Measurements from ENCODE around the gene TAOK2.
"Not testable (repeated sequence)": the region's sequence is repeated elsewhere in the genome, so short reads cannot be mapped to it uniquely, and the experiment has no call there.

TAOK2 gene

GRCh38 chr16:30026449-30026848 lies 52.8 kb downstream of the TAOK2 start:
- no peak overlapping the region for H3K4me3 ChIP-seq (ENCODE audit: low read depth, low read length)
- H3K9ac ChIP-seq (ENCODE audit: low read depth, low read length): no peak overlapping the region
- peaks cover 1% of the 10 kb centered on the region for H3K27me3 ChIP-seq (ENCODE audit: control insufficient read depth, insufficient read depth, low read length)
- no peaks in the 10 kb centered on the region for H3K9me3 ChIP-seq (ENCODE audit: control insufficient read depth, insufficient read depth, low read length)
- peaks cover 2% of the 10 kb centered on the region for H3K4me1 ChIP-seq (ENCODE audit: control insufficient read depth, insufficient read depth, low read length)
- H3K36me3 ChIP-seq (ENCODE audit: control insufficient read depth, insufficient read depth, low read length): peaks cover 11% of the 10 kb centered on the region

DNA sequence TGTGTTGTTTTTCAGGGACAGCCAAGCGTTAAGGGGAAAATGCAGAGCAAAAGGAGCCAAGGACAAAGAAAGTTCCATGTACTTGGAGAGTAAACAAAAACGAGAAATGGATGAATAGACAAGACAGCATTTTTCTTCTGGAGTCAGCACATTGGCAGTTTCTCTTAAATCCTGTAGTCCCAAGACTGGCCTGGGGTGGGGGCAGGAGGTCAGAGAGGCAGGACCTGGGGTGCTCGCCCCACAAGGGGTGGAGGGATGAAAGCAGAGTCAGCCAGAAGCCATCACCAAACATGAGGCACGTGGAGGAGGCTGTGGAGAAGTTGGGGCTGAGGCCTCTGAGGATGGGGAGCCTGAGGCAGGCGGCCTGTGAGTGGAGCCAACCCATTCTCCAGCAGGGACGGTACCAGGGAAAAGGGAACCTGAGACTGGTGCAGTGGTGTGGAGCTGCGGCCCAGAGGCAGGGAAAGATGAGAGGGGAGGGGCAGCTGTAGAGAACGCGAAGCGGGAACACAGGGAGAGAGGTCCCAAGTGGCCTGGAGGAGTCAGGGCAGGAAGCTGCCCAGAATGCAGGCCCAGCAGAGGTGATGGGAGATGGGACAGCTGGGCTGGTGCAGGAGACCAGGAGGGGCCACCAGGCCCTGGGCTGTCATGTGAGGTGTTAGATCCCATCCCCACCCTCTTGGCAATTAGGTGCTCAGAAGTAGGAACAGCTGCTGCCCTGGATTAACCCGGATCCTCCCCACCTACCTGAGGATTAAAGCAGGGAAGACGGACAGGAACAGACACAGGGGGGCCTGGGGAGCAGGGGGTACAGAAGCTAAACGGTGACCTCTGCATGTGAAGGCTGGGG lies 54.1 kb downstream of the TAOK2 start:
- H3K4me1 ChIP-seq (ENCODE audit: control insufficient read depth, insufficient read depth, low read length): peaks cover 7% of the 10 kb centered on the region
- H3K36me3 ChIP-seq (ENCODE audit: control insufficient read depth, insufficient read depth, low read length): peaks cover 11% of the 10 kb centered on the region
- no peaks in the 10 kb centered on the region for H3K9me3 ChIP-seq (ENCODE audit: control insufficient read depth, insufficient read depth, low read length)
- H3K4me3 ChIP-seq (ENCODE audit: low read depth, low read length): no peak overlapping the region
- H3K9ac ChIP-seq (ENCODE audit: low read depth, low read length): no peak overlapping the region
- H3K27me3 ChIP-seq (ENCODE audit: control insufficient read depth, insufficient read depth, low read length): peaks cover 2% of the 10 kb centered on the region

DNA sequence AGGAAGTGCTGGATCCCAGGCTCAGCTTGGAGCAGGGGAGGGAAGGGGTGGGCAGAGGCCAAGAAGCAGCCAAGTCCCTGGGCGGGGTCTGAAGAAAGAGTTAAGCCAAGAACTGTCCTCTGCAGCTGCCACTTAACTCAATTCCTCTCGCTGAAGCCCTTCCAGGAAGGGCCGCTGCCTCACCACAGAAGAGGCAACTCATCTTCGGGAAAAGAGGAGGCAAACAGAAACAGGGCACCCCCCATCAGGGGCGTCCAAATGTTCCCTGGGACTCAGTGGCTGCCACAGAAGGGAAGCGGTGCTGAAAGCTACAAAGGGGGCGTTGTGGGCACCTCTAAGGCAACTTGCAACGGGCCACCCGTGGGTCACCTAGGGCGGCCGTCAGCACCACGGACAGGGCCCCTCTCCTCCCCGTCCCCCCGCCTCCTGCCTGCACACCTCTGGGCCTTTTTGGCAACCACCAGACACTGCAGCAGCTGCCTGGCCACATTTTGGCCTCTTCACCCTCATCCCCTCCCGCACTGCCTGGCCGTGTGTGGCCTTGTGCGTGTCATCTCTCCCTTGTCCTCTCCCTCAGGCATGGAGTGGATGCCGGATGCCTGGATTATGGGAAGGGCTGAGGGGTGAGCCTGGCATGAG lies 54.9 kb downstream of the TAOK2 start:
- Histone ChIP-seq H3K4me3 (ENCODE audit: low read depth, low read length) (no peak overlapping the region), H3K27me3 (ENCODE audit: control insufficient read depth, insufficient read depth, low read length) (peaks cover 5% of the 10 kb centered on the region), H3K9me3 (ENCODE audit: control insufficient read depth, insufficient read depth, low read length) (no peaks in the 10 kb centered on the region), H3K9ac (ENCODE audit: low read depth, low read length) (no peak overlapping the region), H3K4me1 (ENCODE audit: control insufficient read depth, insufficient read depth, low read length) (peaks cover 7% of the 10 kb centered on the region), H3K36me3 (ENCODE audit: control insufficient read depth, insufficient read depth, low read length) (peaks cover 11% of the 10 kb centered on the region)

DNA sequence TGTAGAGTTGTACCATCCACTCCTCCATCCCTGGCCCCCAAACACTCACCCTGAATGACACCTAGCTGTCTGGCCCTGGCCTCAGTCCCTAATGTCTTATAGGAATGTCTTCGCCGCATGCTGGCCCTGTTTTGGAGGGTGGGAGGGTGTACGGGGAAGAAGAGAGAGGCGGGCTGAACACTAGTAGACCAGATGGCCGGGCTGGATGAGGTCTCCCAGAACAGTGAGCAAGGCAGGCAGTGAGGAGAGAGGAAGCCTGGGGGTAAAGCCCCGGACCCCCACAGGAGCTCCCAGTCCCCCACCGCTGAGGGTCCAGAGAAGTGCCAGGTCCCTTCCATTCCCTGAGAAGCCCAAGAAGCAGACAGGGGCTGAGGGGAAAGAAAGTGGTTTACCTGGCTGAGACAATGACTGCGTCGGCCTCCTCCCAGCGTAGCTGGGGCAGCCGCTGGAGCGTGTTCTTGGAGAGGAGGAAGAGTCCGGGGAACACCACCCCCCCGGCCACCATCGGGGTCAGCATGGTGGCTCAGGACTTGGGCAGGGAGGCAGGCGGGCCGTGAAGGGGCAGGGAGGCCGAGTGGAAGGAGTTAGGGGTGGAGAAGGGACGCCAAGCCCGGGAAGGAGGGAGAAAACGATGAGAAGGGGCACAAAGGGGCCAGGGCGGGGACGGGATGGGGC lies 56.5 kb downstream of the TAOK2 start:
- Histone ChIP-seq H3K36me3 (ENCODE audit: control insufficient read depth, insufficient read depth, low read length) (peaks cover 11% of the 10 kb centered on the region), H3K4me1 (ENCODE audit: control insufficient read depth, insufficient read depth, low read length) (peaks cover 7% of the 10 kb centered on the region), H3K27me3 (ENCODE audit: control insufficient read depth, insufficient read depth, low read length) (peaks cover 11% of the 10 kb centered on the region), H3K9ac (ENCODE audit: low read depth, low read length) (no peak overlapping the region), H3K4me3 (ENCODE audit: low read depth, low read length) (peak overlapping the region; percentile 56), H3K9me3 (ENCODE audit: control insufficient read depth, insufficient read depth, low read length) (no peaks in the 10 kb centered on the region)

GRCh38 chr16:30030841-30031413 lies 57.3 kb downstream of the TAOK2 start, which contains the start of gene TLCD3B:
Gene TLCD3B, minus strand, starts transcription at chr16:30031271. Its CDS starts 744 bp downstream, at chr16:30030527.
- Histone ChIP-seq H3K9me3 (ENCODE audit: control insufficient read depth, insufficient read depth, low read length) (no peaks in the 10 kb centered on the region), H3K4me1 (ENCODE audit: control insufficient read depth, insufficient read depth, low read length) (peaks cover 7% of the 10 kb centered on the region), H3K27me3 (ENCODE audit: control insufficient read depth, insufficient read depth, low read length) (peaks cover 12% of the 10 kb centered on the region), H3K36me3 (ENCODE audit: control insufficient read depth, insufficient read depth, low read length) (peaks cover 5% of the 10 kb centered on the region), H3K4me3 (ENCODE audit: low read depth, low read length) (peak within 1 kb of the TSS; percentile 56), H3K9ac (ENCODE audit: low read depth, low read length) (no peak within 1 kb of the TSS)

DNA sequence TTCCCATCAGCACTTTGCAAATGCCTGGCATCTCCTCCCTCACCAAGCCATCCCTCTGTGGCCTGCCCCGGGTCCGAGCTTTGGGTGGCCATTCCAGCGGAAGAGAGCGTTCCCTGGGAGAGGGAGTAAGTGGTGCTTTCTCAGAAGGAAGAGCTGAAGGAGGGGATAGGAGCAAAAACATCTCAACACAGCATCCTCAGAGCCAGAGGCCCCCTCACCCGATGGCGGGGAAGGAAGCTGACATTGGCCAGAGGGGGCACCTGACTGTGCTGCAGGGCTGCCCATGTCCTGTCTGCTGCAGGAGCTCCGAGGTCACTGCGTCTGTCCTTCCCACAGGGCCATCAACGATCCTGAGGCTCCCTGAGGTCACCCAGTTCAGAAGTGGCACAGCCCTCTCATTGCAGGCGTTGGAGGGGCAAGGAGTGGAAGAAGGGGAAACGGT lies 57.8 kb downstream of the TAOK2 start:
- H3K4me3 ChIP-seq (ENCODE audit: low read depth, low read length): peak overlapping the region; percentile 49

GRCh38 chr16:30032083-30032819 lies 58.6 kb downstream of the TAOK2 start:
- Histone ChIP-seq H3K4me1 (ENCODE audit: control insufficient read depth, insufficient read depth, low read length) (peaks cover 7% of the 10 kb centered on the region), H3K27me3 (ENCODE audit: control insufficient read depth, insufficient read depth, low read length) (peaks cover 12% of the 10 kb centered on the region), H3K9ac (ENCODE audit: low read depth, low read length) (no peak overlapping the region), H3K36me3 (ENCODE audit: control insufficient read depth, insufficient read depth, low read length) (no peaks in the 10 kb centered on the region), H3K4me3 (ENCODE audit: low read depth, low read length) (peak overlapping the region; percentile 49), H3K9me3 (ENCODE audit: control insufficient read depth, insufficient read depth, low read length) (no peaks in the 10 kb centered on the region)

More for the DNA sequence above, 57.8 kb downstream of the TAOK2 start:
- Histone ChIP-seq H3K9me3 (ENCODE audit: control insufficient read depth, insufficient read depth, low read length) (no peaks in the 10 kb centered on the region), H3K4me1 (ENCODE audit: control insufficient read depth, insufficient read depth, low read length) (peaks cover 7% of the 10 kb centered on the region), H3K9ac (ENCODE audit: low read depth, low read length) (no peak overlapping the region), H3K27me3 (ENCODE audit: control insufficient read depth, insufficient read depth, low read length) (peaks cover 12% of the 10 kb centered on the region), H3K36me3 (ENCODE audit: control insufficient read depth, insufficient read depth, low read length) (peaks cover 3% of the 10 kb centered on the region)

DNA sequence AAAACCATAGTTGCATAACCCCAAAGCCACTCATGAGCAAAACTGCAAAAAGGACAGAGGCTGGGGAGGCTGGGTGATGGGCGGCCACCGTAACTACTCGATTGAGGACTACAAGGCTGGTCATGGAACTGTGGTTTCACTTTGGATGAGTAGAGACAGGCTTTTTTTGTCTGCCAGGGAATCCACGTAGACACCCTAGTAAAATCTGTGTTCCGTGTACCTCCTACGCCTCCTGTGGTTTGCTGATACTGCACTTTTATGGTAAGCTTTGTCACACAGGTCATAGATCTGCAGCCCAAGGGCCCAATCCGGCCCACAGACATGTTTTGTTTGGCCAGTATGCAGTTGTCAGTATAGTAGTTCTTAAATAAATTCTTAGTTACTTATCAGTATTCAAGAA lies 59.6 kb downstream of the TAOK2 start:
- Histone ChIP-seq H3K27me3 (ENCODE audit: control insufficient read depth, insufficient read depth, low read length) (peaks cover 12% of the 10 kb centered on the region), H3K9me3 (ENCODE audit: control insufficient read depth, insufficient read depth, low read length) (no peaks in the 10 kb centered on the region), H3K4me3 (ENCODE audit: low read depth, low read length) (no peak overlapping the region), H3K4me1 (ENCODE audit: control insufficient read depth, insufficient read depth, low read length) (peaks cover 7% of the 10 kb centered on the region), H3K9ac (ENCODE audit: low read depth, low read length) (no peak overlapping the region), H3K36me3 (ENCODE audit: control insufficient read depth, insufficient read depth, low read length) (no peaks in the 10 kb centered on the region)

DNA sequence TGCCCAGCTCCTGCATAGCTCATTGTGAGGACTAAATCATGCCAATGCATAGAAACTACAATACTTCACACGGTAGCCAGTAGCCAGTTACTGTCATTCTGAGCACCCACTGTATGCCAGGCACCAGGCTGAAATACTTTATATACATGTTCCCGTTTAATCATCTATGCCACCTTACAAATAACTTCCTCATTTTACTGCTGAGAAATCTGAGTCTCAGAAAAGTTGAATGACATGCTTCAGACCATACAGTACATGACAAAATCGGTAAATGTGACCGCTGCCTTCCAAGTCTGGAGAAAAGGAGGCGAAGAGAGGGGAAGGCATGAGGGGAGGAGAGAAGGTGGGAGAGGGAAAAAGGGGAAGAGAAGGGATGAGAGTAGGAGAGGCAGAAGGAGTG lies 66.6 kb downstream of the TAOK2 start:
- Histone ChIP-seq H3K36me3 (ENCODE audit: control insufficient read depth, insufficient read depth, low read length) (no peaks in the 10 kb centered on the region), H3K4me1 (ENCODE audit: control insufficient read depth, insufficient read depth, low read length) (no peaks in the 10 kb centered on the region), H3K27me3 (ENCODE audit: control insufficient read depth, insufficient read depth, low read length) (peaks cover 2% of the 10 kb centered on the region)

DNA sequence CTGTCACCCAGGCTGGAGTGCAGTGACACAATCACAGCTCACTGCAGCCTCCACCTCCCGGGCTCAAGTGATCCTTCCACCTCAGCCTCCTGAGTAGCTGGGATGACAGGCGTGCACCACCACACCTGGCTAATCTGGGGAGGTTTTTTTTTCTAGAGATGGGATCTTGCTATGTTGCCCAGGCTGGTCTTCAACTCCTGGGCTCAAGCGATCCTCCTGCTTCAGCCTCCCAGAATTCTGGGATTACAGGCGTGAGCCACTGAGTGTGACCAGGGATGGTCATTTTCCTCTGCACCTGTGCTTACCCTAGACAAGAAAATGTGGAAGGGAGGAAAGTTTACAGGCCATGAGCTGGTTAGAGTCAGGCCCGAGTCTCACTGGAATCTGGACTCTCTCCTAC lies 67.0 kb downstream of the TAOK2 start:
- not testable (repeated sequence) for H3K9ac ChIP-seq (ENCODE audit: low read depth, low read length); H3K27me3 ChIP-seq (ENCODE audit: control insufficient read depth, insufficient read depth, low read length); H3K4me3 ChIP-seq (ENCODE audit: low read depth, low read length); H3K9me3 ChIP-seq (ENCODE audit: control insufficient read depth, insufficient read depth, low read length); H3K36me3 ChIP-seq (ENCODE audit: control insufficient read depth, insufficient read depth, low read length); H3K4me1 ChIP-seq (ENCODE audit: control insufficient read depth, insufficient read depth, low read length)

More for the DNA sequence above, 66.6 kb downstream of the TAOK2 start:
- H3K9me3 ChIP-seq (ENCODE audit: control insufficient read depth, insufficient read depth, low read length): no peaks in the 10 kb centered on the region
- H3K4me3 ChIP-seq (ENCODE audit: low read depth, low read length): no peak overlapping the region
- no peak overlapping the region for H3K9ac ChIP-seq (ENCODE audit: low read depth, low read length)

DNA sequence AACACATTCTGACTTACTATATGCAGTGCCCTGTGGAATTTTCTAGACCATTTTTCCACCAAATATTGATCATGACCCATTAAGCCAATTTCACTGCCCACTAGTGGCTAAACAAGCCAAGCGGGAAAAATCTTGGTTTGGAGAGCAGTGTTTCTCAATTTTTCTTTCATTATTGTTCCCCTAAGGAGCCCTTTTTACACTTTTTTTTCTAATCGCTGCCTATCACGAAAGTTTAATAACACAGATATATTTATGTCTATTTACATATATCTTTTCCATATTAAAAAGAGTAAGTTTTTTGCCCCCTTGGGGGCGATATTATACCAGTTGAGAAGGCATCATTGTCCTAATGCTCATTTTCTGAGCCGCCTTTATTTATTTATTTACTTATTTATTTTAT lies 68.2 kb downstream of the TAOK2 start:
- H3K9ac ChIP-seq (ENCODE audit: low read depth, low read length): no peak overlapping the region
- H3K36me3 ChIP-seq (ENCODE audit: control insufficient read depth, insufficient read depth, low read length): no peaks in the 10 kb centered on the region
- H3K4me3 ChIP-seq (ENCODE audit: low read depth, low read length): no peak overlapping the region
- H3K9me3 ChIP-seq (ENCODE audit: control insufficient read depth, insufficient read depth, low read length): no peaks in the 10 kb centered on the region
- H3K4me1 ChIP-seq (ENCODE audit: control insufficient read depth, insufficient read depth, low read length): no peaks in the 10 kb centered on the region
- peaks cover 6% of the 10 kb centered on the region for H3K27me3 ChIP-seq (ENCODE audit: control insufficient read depth, insufficient read depth, low read length)

Data from iPS-15b (cell line).